GM06990 (cell line): ENCODE measurements around the gene FBXO45.
A peak's percentile ranks its signal among the peaks of the same experiment; 100 is the strongest.
"Not testable (repeated sequence)": the region's sequence is repeated elsewhere in the genome, so short reads cannot be mapped to it uniquely, and the experiment has no call there.

ENCODE experiments used
- DNase-seq: peaks from one replicate; pipeline ENCODE4 v3.0.0-alpha.2; 2011; ENCODE audit not compliant: insufficient read length; ENCODE audit errors: extremely low read depth
- H3K27me3 ChIP-seq: replicated peaks from 2 replicates; pipeline ENCODE4 v1.6.0; 2011; ENCODE audit warnings: low read length; ENCODE audit not compliant: control insufficient read depth, insufficient read depth
- H3K36me3 ChIP-seq: 2 replicates; pipeline ENCODE4 v1.5.1; 2011; ENCODE audit warnings: low read length; ENCODE audit not compliant: control insufficient read depth, insufficient read depth
- H3K4me3 ChIP-seq: replicated peaks from 2 replicates; pipeline ENCODE4 v1.5.1; 2011; ENCODE audit warnings: low read depth, mild to moderate bottlenecking, control low read depth, low read length
- CTCF ChIP-seq: IDR thresholded peaks from 2 replicates; pipeline ENCODE4 v1.5.1; 2011; ENCODE audit warnings: low read length, control low read depth, mild to moderate bottlenecking, inconsistent platforms; ENCODE audit not compliant: insufficient read depth, poor library complexity, severe bottlenecking

FBXO45 gene

GRCh38 chr3:196568246-196569002, at the start of gene FBXO45, which contains the start of gene WDR53:
TSS of gene FBXO45 (plus strand) at chr3:196568660. CDS start at chr3:196568985, 325 bp downstream.
TSS of gene WDR53 (minus strand) at chr3:196568554. CDS start at chr3:196561475, 7,079 bp downstream.
- peak; percentile 97 for DNase-seq
- Histone ChIP-seq H3K4me3 (peak within 1 kb of the TSS; percentile 100), H3K27me3 (no peaks in the 10 kb centered on the region), H3K36me3 (no peaks in the 10 kb centered on the region; the same call in 1 of the 2 replicates)
- TF ChIP-seq CTCF, result no peak

- no peak overlapping the region for H3K4me3 ChIP-seq
- no peak for DNase-seq
- peak; percentile 35 for TF ChIP-seq CTCF
- no peaks in the 10 kb centered on the region for H3K27me3 ChIP-seq
- H3K36me3 ChIP-seq, result no peaks in the 10 kb centered on the region
Observed at GRCh38 chr3:196518966-196519717, 49.3 kb upstream of the FBXO45 start.

- no peaks in the 10 kb centered on the region for H3K27me3 ChIP-seq
- no peak for TF ChIP-seq CTCF
Observed at GRCh38 chr3:196519718-196520082, 48.8 kb upstream of the FBXO45 start.

GRCh38 chr3:196521291-196521690, 47.2 kb upstream of the FBXO45 start:
- not testable (repeated sequence) for H3K27me3 ChIP-seq, H3K4me3 ChIP-seq, H3K36me3 ChIP-seq, DNase-seq

More at GRCh38 chr3:196519718-196520082, 48.8 kb upstream of the FBXO45 start:
- Histone ChIP-seq H3K4me3 (no peak overlapping the region), H3K36me3 (no peaks in the 10 kb centered on the region)
- DNase-seq, result no peak

GRCh38 chr3:196523841-196524240, 44.6 kb upstream of the FBXO45 start:
- Histone ChIP-seq H3K36me3 (no peaks in the 10 kb centered on the region), H3K4me3 (no peak overlapping the region), H3K27me3 (no peaks in the 10 kb centered on the region)
- no peak for TF ChIP-seq CTCF
- DNase-seq, result no peak

- Histone ChIP-seq H3K36me3 (no peaks in the 10 kb centered on the region), H3K4me3 (no peak overlapping the region), H3K27me3 (no peaks in the 10 kb centered on the region)
- peak; percentile 24 for TF ChIP-seq CTCF
- DNase-seq, result no peak
Observed at GRCh38 chr3:196524527-196524926, 43.9 kb upstream of the FBXO45 start.
